GM15510 (cell line): ENCODE results near the gene OR1I1.

Experiments
- POLR2A ChIP-seq: IDR thresholded peaks from 3 replicates; pipeline ENCODE4 v1.6.1; 2011; ENCODE audit warnings: borderline replicate concordance; ENCODE audit not compliant: insufficient read length; ENCODE audit errors: extremely low read depth

Gene OR1I1

GRCh38 chr19:15081911-15082310, at the start of gene OR1I1:
Gene OR1I1, plus strand, starts transcription at chr19:15082211. Its CDS starts 4,855 bp downstream, at chr19:15087066.
- TF ChIP-seq POLR2A: no peak

GRCh38 chr19:15035795-15036311, 46.2 kb upstream of the OR1I1 start:
- TF ChIP-seq POLR2A: no peak

DNA sequence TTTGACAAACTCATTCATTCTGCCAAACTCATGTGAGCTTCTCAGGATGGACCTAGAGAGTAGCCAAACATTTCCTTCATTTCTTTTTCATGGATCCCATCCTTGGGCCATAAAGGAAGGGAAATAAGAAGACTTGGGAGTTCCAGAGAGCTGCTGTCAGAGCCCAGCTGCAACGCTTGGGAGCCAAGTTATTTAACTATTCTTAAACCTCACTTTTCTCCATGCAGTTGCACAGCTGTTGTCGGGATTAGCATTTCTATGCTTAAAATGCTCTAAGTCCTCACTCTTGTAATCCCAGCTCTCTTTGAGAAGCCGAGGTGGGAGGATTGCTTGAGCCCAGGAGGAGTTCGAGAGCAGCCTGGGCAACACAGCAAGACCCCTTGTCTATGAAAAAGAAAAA, 44.4 kb upstream of the OR1I1 start:
- TF ChIP-seq POLR2A: no peak

DNA sequence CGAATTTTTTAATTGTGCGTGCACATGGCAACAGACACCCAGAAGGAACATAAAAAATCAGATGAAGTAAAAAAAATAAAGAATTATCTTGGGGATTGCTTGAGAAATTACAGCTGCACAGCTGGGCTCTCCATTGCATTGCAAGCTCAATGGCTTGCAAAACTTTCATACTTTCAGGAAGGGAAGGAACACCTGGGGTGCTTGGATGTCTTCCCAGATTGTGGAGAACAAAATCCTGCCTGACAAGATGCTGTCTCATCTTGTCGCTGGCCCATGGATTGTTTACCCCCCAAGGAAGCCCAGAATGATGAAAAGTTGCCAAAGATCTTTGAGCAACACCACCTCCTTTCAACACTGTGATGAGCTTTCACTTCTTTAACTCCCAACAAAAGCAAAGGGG, 43.7 kb upstream of the OR1I1 start:
- no peak for TF ChIP-seq POLR2A

- no peak for TF ChIP-seq POLR2A
These were observed 40.0 kb upstream of the OR1I1 start for GRCh38 chr19:15042003-15042402.

DNA sequence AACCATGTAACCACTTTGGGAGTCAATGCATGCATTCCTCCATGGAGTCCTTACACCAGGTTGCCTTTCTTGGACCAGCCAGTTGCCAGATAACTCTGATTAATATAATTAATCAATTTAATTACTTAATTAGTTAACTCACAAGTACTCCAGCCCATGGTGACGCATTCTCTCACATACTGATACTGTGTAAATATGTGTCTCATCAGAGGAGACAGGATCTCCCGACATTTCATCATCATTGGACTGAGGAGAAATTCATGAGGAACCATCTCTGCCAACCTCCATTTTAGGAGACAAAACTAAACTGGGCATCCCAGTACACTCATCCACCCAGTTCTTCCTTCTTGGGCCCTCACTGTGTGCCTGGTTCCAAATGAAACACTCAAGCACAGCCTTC, 39.2 kb upstream of the OR1I1 start:
- TF ChIP-seq POLR2A: no peak

DNA sequence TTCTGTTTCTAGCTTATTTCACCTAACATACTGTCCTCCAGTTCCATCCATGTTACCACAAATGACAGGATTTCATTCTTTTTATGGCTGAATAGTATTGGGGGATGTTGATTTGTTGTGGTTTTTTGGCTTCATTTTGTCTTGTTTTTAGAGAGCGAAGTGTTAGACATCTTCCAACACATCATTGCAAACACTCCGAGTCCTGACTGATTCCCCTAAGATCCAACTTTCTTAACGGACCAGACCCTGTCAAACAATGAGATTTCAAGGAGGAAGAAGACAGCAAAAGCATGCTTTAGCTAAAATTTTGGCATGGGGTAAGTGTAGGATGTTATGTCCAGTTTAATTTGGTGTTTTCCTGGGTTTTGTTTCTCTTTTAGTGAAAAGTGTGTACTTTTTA, 36.5 kb upstream of the OR1I1 start:
- TF ChIP-seq POLR2A: no peak

DNA sequence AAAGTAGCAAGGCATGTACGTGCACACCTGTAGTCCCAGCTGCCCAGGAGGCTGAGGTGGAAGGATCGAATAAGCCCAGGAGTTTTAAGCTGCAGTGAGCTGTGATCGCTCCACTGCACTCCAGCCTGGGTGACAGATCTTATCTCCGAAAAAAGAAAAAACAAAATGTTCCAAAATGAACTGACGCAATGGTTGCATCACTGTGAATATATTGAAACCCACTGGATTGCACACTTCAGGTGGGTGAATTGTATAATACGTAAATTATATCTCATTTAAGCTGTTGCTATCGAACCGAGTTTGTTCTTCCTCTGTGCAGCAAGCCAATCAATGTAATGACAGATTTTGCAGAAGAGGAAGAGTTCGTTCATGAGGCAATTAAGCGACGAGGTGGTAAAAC, 34.3 kb upstream of the OR1I1 start:
- TF ChIP-seq POLR2A: no peak

DNA sequence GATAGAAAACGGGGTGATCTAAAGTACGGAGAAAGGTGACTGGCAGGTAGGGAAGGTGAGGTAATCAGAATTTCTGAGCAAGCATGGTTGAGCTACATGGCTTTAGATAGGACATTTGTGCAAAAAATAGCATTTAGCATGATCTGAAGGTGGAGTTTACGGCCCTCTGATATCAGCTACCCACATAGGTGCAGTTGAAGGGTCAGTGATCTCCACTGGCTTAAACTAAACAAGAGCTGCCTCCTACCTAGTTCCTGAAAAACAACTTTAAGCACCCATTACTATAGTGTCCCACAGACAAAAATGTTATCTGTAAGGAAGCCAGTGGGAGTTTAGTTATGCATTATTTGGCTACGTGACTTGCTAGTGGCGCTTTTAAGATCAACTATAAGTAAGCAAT, 33.9 kb upstream of the OR1I1 start:
- TF ChIP-seq POLR2A: no peak

DNA sequence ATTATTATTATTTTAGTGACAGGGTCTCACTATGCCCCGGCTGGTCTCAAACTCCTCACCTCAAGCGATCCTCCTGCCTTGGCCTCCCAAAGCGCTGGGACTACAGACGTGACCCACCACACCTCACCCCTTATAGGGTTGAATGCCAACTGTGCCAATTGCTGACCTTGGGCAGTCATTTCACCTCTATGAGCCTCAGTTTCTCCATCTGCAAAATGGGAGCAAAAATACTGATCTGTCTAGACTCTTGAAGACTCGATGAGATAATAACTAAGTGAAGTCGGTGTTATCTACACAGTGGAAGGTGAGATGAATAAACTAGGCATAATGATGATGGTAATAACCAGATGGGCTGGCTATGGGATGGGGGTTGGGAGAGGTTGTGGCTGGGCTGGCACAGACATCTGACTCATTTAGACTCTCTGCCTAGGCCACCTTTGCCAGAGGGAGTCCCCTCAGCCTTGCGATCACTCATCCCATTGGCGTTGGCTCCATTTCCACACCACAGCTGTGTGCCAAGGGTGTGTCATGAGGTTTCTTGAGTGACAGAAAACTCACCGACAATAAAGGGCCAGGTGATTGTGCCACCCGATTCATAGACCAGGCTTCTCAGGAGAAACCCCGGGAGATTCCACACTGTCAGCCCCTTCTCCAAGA, 33.0 kb upstream of the OR1I1 start, which contains the start of gene CASP14:
Gene CASP14, plus strand, starts transcription at position 596 of the 657 bp plus-strand sequence. CDS start 2,772 bp downstream, outside the sequence.
- TF ChIP-seq POLR2A: no peak

GRCh38 chr19:15050639-15051038, 31.4 kb upstream of the OR1I1 start:
- TF ChIP-seq POLR2A: no peak

DNA sequence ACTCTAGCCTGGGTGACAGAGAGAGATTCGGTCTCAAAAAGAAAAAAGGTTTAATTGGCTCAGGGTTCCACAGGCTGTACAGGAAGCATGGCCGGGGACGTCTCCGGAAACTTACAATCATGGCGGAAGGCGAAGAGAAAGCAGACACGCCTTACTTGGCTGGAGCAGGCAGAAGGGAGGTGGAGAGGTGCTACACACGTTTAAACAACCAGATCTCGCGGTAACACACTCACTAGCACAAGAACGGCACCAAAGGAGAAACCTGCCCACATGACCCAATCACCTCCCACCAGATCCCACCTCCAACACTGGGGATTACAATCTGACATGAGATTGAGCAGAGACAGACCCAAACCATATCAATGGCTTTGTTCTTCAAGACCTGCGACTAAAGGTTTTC, 20.0 kb upstream of the OR1I1 start:
- TF ChIP-seq POLR2A: no peak

GRCh38 chr19:15072930-15073647, 8.9 kb upstream of the OR1I1 start:
- TF ChIP-seq POLR2A: no peak

DNA sequence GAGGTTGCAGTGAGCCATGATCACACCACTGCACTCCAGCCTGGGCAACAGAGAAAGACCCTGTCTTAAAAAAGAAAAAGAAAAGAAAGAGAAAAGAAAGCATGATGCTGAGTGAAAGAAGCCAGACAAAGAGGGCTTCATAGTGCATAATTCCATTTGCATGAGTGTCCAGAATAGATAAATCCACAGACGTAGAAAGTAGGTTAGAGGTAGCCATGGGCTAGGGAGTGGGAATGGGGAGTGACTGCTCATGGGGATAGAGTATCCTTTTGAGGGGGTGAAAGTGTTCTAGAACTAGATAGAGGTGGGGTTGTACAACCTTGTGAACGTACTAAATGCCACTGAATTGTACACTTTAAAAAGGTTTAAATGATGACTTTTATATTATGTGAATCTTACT, 7.6 kb upstream of the OR1I1 start:
- TF ChIP-seq POLR2A: no peak

GRCh38 chr19:15075806-15076205, 6.2 kb upstream of the OR1I1 start:
- TF ChIP-seq POLR2A: no peak

DNA sequence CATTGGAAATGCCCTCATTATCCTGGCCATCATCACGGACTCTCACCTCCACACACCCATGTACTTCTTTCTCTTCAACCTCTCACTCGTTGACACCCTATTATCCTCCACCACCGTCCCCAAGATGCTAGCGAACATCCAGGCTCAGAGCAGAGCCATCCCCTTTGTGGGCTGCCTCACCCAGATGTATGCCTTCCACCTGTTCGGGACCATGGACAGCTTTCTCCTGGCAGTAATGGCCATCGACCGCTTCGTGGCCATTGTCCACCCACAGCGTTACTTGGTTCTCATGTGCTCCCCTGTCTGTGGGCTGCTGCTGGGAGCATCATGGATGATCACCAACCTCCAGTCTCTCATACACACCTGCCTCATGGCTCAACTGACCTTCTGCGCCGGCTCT, 5.2 kb downstream of the OR1I1 start:
- TF ChIP-seq POLR2A: no peak
